ENCODE measurements around the gene PDE4B.

DNA sequence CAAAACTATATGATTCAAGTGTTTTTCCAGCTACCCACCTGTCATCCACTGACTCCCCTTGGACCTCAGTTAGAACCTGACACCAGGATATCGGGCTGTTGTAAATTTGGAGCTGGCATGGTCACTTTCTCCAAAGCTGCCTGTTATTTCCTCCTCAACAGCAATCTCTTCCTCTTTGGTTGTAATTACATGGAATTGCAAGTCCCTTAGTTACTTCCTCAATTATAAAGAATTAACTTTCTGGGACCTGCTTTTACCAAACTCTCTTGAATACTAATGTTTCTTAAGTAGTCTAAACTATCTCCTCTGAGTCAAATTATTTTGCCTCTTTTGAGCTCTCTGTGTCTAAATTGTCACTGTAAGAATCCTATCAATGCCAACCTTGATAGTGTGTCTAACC, 590.9 kb downstream of the PDE4B start:
- TF ChIP-seq, protein P1, sequence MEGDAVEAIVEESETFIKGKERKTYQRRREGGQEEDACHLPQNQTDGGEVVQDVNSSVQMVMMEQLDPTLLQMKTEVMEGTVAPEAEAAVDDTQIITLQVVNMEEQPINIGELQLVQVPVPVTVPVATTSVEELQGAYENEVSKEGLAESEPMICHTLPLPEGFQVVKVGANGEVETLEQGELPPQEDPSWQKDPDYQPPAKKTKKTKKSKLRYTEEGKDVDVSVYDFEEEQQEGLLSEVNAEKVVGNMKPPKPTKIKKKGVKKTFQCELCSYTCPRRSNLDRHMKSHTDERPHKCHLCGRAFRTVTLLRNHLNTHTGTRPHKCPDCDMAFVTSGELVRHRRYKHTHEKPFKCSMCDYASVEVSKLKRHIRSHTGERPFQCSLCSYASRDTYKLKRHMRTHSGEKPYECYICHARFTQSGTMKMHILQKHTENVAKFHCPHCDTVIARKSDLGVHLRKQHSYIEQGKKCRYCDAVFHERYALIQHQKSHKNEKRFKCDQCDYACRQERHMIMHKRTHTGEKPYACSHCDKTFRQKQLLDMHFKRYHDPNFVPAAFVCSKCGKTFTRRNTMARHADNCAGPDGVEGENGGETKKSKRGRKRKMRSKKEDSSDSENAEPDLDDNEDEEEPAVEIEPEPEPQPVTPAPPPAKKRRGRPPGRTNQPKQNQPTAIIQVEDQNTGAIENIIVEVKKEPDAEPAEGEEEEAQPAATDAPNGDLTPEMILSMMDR (conservative IDR thresholded peaks at IDR 0.05; ENCODE audit: low read length): no peak
- no peak for TF ChIP-seq EZH2phosphoT487 (IDR thresholded peaks at IDR 0.05; ENCODE audit: borderline replicate concordance, low read depth, low read length)
